Endothelial cell of umbilical vein (primary cell): ENCODE measurements around the gene DHX30. TPM values are rescaled to one million over a fixed set of nuclear protein-coding genes. Genes with fewer than 3 reads are reported as not detected.

Experiments used
- BruUV-seq: library from RNA; stranded (reverse); fragments of 400-500 nt; replicated peaks from 2 replicates; lab custom pipeline; 2021; lab: Mats Ljungman, UMichigan
- CTCF ChIA-PET: fragments of 300-600, 350-600 bp; sonication (Branson Sonifier 250); formaldehyde crosslinking; loops from one replicate; lab custom pipeline; 2021; ENCODE audit warnings: antibody characterized with exemption, inconsistent platforms; lab: Charles Lee
- POLR2A ChIA-PET: fragments of 300-600, 350-600 bp; sonication (Branson Sonifier 250); formaldehyde crosslinking; loops from one replicate; lab custom pipeline; 2021; ENCODE audit warnings: antibody characterized with exemption, inconsistent platforms; lab: Charles Lee
- DNase-seq: peaks from one replicate; pipeline ENCODE4 v3.0.0-alpha.2; 2011; ENCODE audit warnings: low read depth, low spot score
- FAIRE-seq: peaks from 2 replicates; lab custom pipeline; 2011; peaks lifted over from hg19 to GRCh38; lab: Jason Lieb, UNC
- H2AFZ ChIP-seq: 2 replicates; pipeline ENCODE4 v1.6.0; 2012; ENCODE audit warnings: low read depth, low read length, control low read depth, inconsistent platforms
- H3K27ac ChIP-seq: 2 replicates; pipeline ENCODE4 v1.5.1; 2011; ENCODE audit warnings: low read depth, mild to moderate bottlenecking, control low read depth, low read length, moderate library complexity; ENCODE audit not compliant: insufficient read depth
- H3K27me3 ChIP-seq, 2 experiments: 2 replicates each; pipeline versions ENCODE4 v1.6.0 to v1.6.1; 2011; ENCODE audit warnings: low read length in 2 of 2, mixed read lengths in 1 of 2; ENCODE audit not compliant: control insufficient read depth in 2 of 2, insufficient read depth in 2 of 2
- H3K36me3 ChIP-seq, 2 experiments: 2 replicates in 1 of 2; 3 replicates in 1 of 2; pipeline ENCODE4 v1.5.1; 2011; ENCODE audit warnings: low read length in 2 of 2, mild to moderate bottlenecking in 1 of 2, moderate library complexity in 1 of 2; ENCODE audit not compliant: control insufficient read depth in 2 of 2, insufficient read depth in 2 of 2; ENCODE audit errors: extremely low read depth in 1 of 2
- H3K4me1 ChIP-seq: 3 replicates; pipeline ENCODE4 v1.5.1; 2011; ENCODE audit warnings: mild to moderate bottlenecking, low read length; ENCODE audit not compliant: control insufficient read depth, insufficient read depth; ENCODE audit errors: extremely low read depth
- H3K4me2 ChIP-seq: 2 replicates; pipeline ENCODE4 v1.6.1; 2011; ENCODE audit warnings: low read length, control low read depth, mixed read lengths; ENCODE audit not compliant: insufficient read depth
- H3K4me3 ChIP-seq, 3 experiments: fragments of 200-600 bp in 1 of 3; sonication (generic), shearing (Covaris generic) in 1 of 3; replicated peaks in 1 of 3; 2 replicates each; pipeline ENCODE4 v1.5.1; 2011 to 2016; ENCODE audit warnings: control low read depth in 3 of 3, low read length in 3 of 3, mild to moderate bottlenecking in 2 of 3, inconsistent platforms in 1 of 3, low read depth in 1 of 3, moderate library complexity in 1 of 3; ENCODE audit not compliant: insufficient read depth in 1 of 3
- H3K79me2 ChIP-seq: 2 replicates; pipeline ENCODE4 v1.6.0; 2012; ENCODE audit warnings: low read length, inconsistent platforms; ENCODE audit not compliant: control insufficient read depth, insufficient read depth
- H3K9ac ChIP-seq: replicated peaks from 2 replicates; pipeline ENCODE3; 2011; ENCODE audit warnings: low read length, control low read depth; ENCODE audit not compliant: insufficient read depth; ENCODE audit errors: extremely low read depth
- H3K9me1 ChIP-seq: replicated peaks from 3 replicates; pipeline ENCODE4 v1.6.0; 2011; ENCODE audit warnings: mild to moderate bottlenecking, low read length; ENCODE audit not compliant: control insufficient read depth, insufficient read depth; ENCODE audit errors: extremely low read depth
- H3K9me3 ChIP-seq: replicated peaks from 2 replicates; pipeline ENCODE4 v1.5.1; 2012; ENCODE audit warnings: low read length, inconsistent platforms; ENCODE audit not compliant: control insufficient read depth, insufficient read depth
- H4K20me1 ChIP-seq: replicated peaks from 2 replicates; pipeline ENCODE3; 2011; ENCODE audit warnings: mild to moderate bottlenecking, low read length; ENCODE audit not compliant: control insufficient read depth, insufficient read depth; ENCODE audit errors: extremely low read depth
- CTCF ChIP-seq, 2 donors: IDR thresholded peaks; 1 replicate in 1 of 2; 2 replicates in 1 of 2; pipeline ENCODE4 v1.5.1; 2011; ENCODE audit warnings: low read length in 2 of 2, mild to moderate bottlenecking in 2 of 2, moderate library complexity in 2 of 2, control low read depth in 1 of 2, inconsistent platforms in 1 of 2, low read depth in 1 of 2; ENCODE audit not compliant: insufficient read depth in 1 of 2; ENCODE audit errors: extremely low read depth in 1 of 2
- EZH2 ChIP-seq: IDR thresholded peaks from 2 replicates; pipeline ENCODE4 v1.6.1; 2012; ENCODE audit warnings: borderline replicate concordance, low read depth, mild to moderate bottlenecking, moderate library complexity, low read length, inconsistent platforms; ENCODE audit not compliant: severe bottlenecking
- GATA2 ChIP-seq: IDR thresholded peaks from 2 replicates; pipeline ENCODE4 v1.7.0; 2011; ENCODE audit warnings: low read depth, mild to moderate bottlenecking, moderate library complexity, mixed read lengths, low read length; ENCODE audit not compliant: insufficient read length, insufficient read depth
- JUN ChIP-seq: IDR thresholded peaks from 2 replicates; pipeline ENCODE4 v1.6.1; 2011; ENCODE audit warnings: borderline replicate concordance, low read depth; ENCODE audit not compliant: insufficient read length, insufficient read depth
- MAX ChIP-seq: IDR thresholded peaks from 2 replicates; pipeline ENCODE4 v1.6.1; 2011; ENCODE audit not compliant: insufficient read depth, insufficient read length
- MYC ChIP-seq: IDR thresholded peaks from one replicate; pipeline ENCODE4 v1.6.1; 2011; ENCODE audit warnings: mild to moderate bottlenecking, low read depth, low read length
- POLR2A ChIP-seq: IDR thresholded peaks from 2 replicates; pipeline ENCODE4 v1.6.1; 2012; ENCODE audit warnings: low read depth, mild to moderate bottlenecking, control low read depth, low read length
- POLR2AphosphoS5 ChIP-seq: IDR thresholded peaks from 2 replicates; pipeline ENCODE4 v1.6.1; 2012; ENCODE audit warnings: low read depth, mild to moderate bottlenecking, control low read depth, low read length, moderate library complexity; ENCODE audit not compliant: insufficient read depth
- dilution Hi-C: fragments of 300-500 bp; cut with MboI; formaldehyde crosslinking; loops from one replicate; pipeline ENCODE4 v1.15.0; 2019; ENCODE audit warnings: low sequenced_read_pairs; ENCODE audit not compliant: extremely low pct_ligation_motif_present
- intact Hi-C: fragments of 100-400 bp; cut with micrococcal nuclease; formaldehyde crosslinking; loops from one replicate; pipeline ENCODE4 v1.10.0; 2022
- polyA plus RNA-seq, 4 experiments: library from polyadenylated mRNA; depleted of rRNA in 3 of 4; stranded (reverse) in 3 of 4; unstranded in 1 of 4; fragments of >200 nt; gene quantifications; 2 replicates each; pipeline versions ENCODE4 v1.2.1 to v1.2.3, GENCODE V29; 2011 to 2012; ENCODE audit warnings: missing spikeins in 1 of 4
- total RNA-seq: library from RNA; stranded (reverse); gene quantifications from 2 replicates; pipeline ENCODE4 v1.2.3, GENCODE V29; 2021

DHX30 gene
- total and polyA plus RNA-seq, 2 donors (not counting 3 experiments of a cell fraction or from before 2014, with no cell fraction given) = 79.0 to 86.9 TPM

- TF ChIP-seq CTCF (IDR thresholded peaks at IDR 0.05; ENCODE audit: extremely low read depth in 1 of 2, insufficient read depth in 1 of 2, low read depth in 1 of 2, low read length in 2 of 2) (no peak), POLR2A (no peak), MAX (no peak), POLR2AphosphoS5 (no peak), MYC (no peak), JUN (no peak), EZH2 (no peak), GATA2 (no peak)
- CTCF ChIA-PET = interaction anchor here (1.1 kb wide), 1 partner anchor 260 kb away, joined by 3 read pairs; no protein-coding TSS in a partner anchor
- intact Hi-C loops = loop anchor here (5.0 kb wide), 1 partner anchor 80 kb away; no protein-coding TSS in a partner anchor
- Histone ChIP-seq H3K9me1 (no peaks in the 10 kb centered on the region), H3K4me2 (peak overlapping the region; percentile 79), H4K20me1 (peaks cover 3% of the 10 kb centered on the region), H3K27ac (peak overlapping the region; percentile 89), H3K9ac (peak overlapping the region; percentile 99), H3K4me1 (peaks cover 12% of the 10 kb centered on the region), H3K9me3 (no peaks in the 10 kb centered on the region), H3K79me2 (peaks cover 38% of the 10 kb centered on the region), H2AFZ (peak overlapping the region; percentile 19), H3K4me3 (peak overlapping the region; percentile 23 to 69 (median 33)), H3K36me3 (no peaks in the 10 kb centered on the region), H3K27me3 (no peaks in the 10 kb centered on the region)
- FAIRE-seq = no peak
- no peak for DNase-seq
- POLR2A ChIA-PET = interaction anchor here (0.6 kb wide), 1 partner anchor 341 kb away, joined by 7 read pairs; no protein-coding TSS in a partner anchor
- dilution Hi-C loops = no loop called here
- no TSS peak for BruUV-seq
Measured at GRCh38 chr3:47782446-47783308, 20.3 kb upstream of the DHX30 start.
